H1 (cell line): ENCODE measurements around the gene DNAAF6. TPM values are rescaled to one million over a fixed set of nuclear protein-coding genes. Genes with fewer than 3 reads are reported as not detected.

Experiments used
- CTCF ChIA-PET: fragments of 300-600 bp; sonication (Branson Sonifier 250); formaldehyde crosslinking; loops from one replicate; lab custom pipeline; 2021; ENCODE audit not compliant: partially characterized antibody; lab: Charles Lee
- POLR2A ChIA-PET: fragments of 300-600 bp; sonication (Branson Sonifier 250); formaldehyde crosslinking; loops from one replicate; lab custom pipeline; 2021; ENCODE audit warnings: inconsistent platforms; ENCODE audit not compliant: partially characterized antibody; lab: Charles Lee
- DNase-seq, 2 experiments: peaks; one replicate each; pipeline versions ENCODE4 v3.0.0 to v3.0.0-alpha.2; 2010 to 2022; ENCODE audit warnings: low spot score in 2 of 2, low read depth in 1 of 2, mixed read lengths in 1 of 2
- FAIRE-seq: peaks from 2 replicates; lab custom pipeline; 2011; peaks lifted over from hg19 to GRCh38; lab: Jason Lieb, UNC
- H2AFZ ChIP-seq: 2 replicates; pipeline ENCODE4 v1.8.1; 2012; ENCODE audit warnings: low read length, inconsistent platforms
- H2AK5ac ChIP-seq: 2 replicates; pipeline ENCODE4 v1.6.1; 2013; ENCODE audit warnings: low read depth, low read length
- H2BK120ac ChIP-seq: replicated peaks from 2 replicates; pipeline ENCODE3; 2013; ENCODE audit warnings: low read depth, low read length, inconsistent platforms
- H2BK12ac ChIP-seq: 2 replicates; pipeline ENCODE4 v1.6.1; 2013; ENCODE audit warnings: low read depth, low read length
- H2BK15ac ChIP-seq: 2 replicates; pipeline ENCODE4 v1.6.1; 2013; ENCODE audit warnings: low read length
- H2BK20ac ChIP-seq: 2 replicates; pipeline ENCODE4 v1.6.1; 2013; ENCODE audit warnings: low read length
- H2BK5ac ChIP-seq: 2 replicates; pipeline ENCODE4 v1.6.1; 2013; ENCODE audit warnings: low read depth, low read length
- H3K14ac ChIP-seq: 2 replicates; pipeline ENCODE4 v1.6.1; 2013; ENCODE audit warnings: inconsistent platforms; ENCODE audit not compliant: insufficient read length
- H3K18ac ChIP-seq: 2 replicates; pipeline ENCODE4 v1.6.1; 2013; ENCODE audit warnings: low read length; ENCODE audit errors: extremely low read depth
- H3K23ac ChIP-seq: 2 replicates; pipeline ENCODE4 v1.6.1; 2013; ENCODE audit warnings: inconsistent platforms; ENCODE audit not compliant: insufficient read length
- H3K23me2 ChIP-seq: 2 replicates; pipeline ENCODE4 v1.6.1; 2013; ENCODE audit warnings: low read depth, low read length
- H3K27ac ChIP-seq: 2 replicates; pipeline ENCODE4 v1.6.1; 2011; ENCODE audit warnings: low read depth, low read length, inconsistent platforms
- H3K27me3 ChIP-seq, 4 experiments: replicated peaks in 1 of 4; 1 replicate in 1 of 4; 2 replicates in 3 of 4; pipeline versions ENCODE4 v1.6.1 to v1.8.1; 2011 to 2013; ENCODE audit warnings: low read length in 3 of 4, mild to moderate bottlenecking in 3 of 4, inconsistent platforms in 2 of 4, mixed read lengths in 2 of 4, moderate library complexity in 1 of 4; ENCODE audit not compliant: control insufficient read depth in 3 of 4, insufficient read depth in 3 of 4; ENCODE audit errors: extremely low read depth in 1 of 4
- H3K36me3 ChIP-seq, 4 experiments: 2 replicates each; pipeline versions ENCODE4 v1.6.1 to v1.8.1; 2011 to 2013; ENCODE audit warnings: mild to moderate bottlenecking in 4 of 4, low read length in 3 of 4, moderate library complexity in 2 of 4, control low read depth in 1 of 4, inconsistent platforms in 1 of 4; ENCODE audit not compliant: insufficient read depth in 4 of 4, control insufficient read depth in 2 of 4
- H3K4ac ChIP-seq: replicated peaks from 2 replicates; pipeline ENCODE3; 2013; ENCODE audit warnings: low read length, low read depth, mixed read lengths, inconsistent platforms; ENCODE audit not compliant: insufficient read length
- H3K4me1 ChIP-seq, 4 experiments: replicated peaks in 1 of 4; 1 replicate in 1 of 4; 2 replicates in 3 of 4; pipeline versions ENCODE4 v1.6.1 to v1.8.1; 2011 to 2013; ENCODE audit warnings: low read length in 3 of 4, inconsistent platforms in 2 of 4, mixed read lengths in 1 of 4; ENCODE audit not compliant: insufficient read depth in 4 of 4, control insufficient read depth in 3 of 4
- H3K4me2 ChIP-seq, 2 experiments: 2 replicates each; pipeline versions ENCODE4 v1.6.1 to v1.8.1; 2011 to 2013; ENCODE audit warnings: low read depth in 2 of 2, low read length in 2 of 2, control low read depth in 1 of 2, inconsistent platforms in 1 of 2, mild to moderate bottlenecking in 1 of 2; ENCODE audit not compliant: insufficient read depth in 1 of 2
- H3K4me3 ChIP-seq, 4 experiments: fragments of 200-600, 300-600 bp in 1 of 4; sonication (generic), shearing (Covaris generic), sonication (Bioruptor Twin) in 1 of 4; 2 replicates each; pipeline versions ENCODE4 v1.5.1 to v1.8.1; 2011 to 2016; ENCODE audit warnings: low read length in 4 of 4, low read depth in 3 of 4, control low read depth in 2 of 4, inconsistent platforms in 2 of 4, mild to moderate bottlenecking in 2 of 4, mixed read lengths in 1 of 4, moderate library complexity in 1 of 4; ENCODE audit not compliant: insufficient read depth in 2 of 4; ENCODE audit errors: extremely low read depth in 1 of 4
- H3K56ac ChIP-seq: replicated peaks from 2 replicates; pipeline ENCODE3; 2013; ENCODE audit warnings: low read depth, mild to moderate bottlenecking, mixed read lengths, low read length, inconsistent platforms; ENCODE audit not compliant: insufficient read length
- H3K79me1 ChIP-seq: 2 replicates; pipeline ENCODE4 v1.6.1; 2013; ENCODE audit warnings: low read depth, low read length, control low read depth
- H3K79me2 ChIP-seq, 2 experiments: 2 replicates each; pipeline versions ENCODE4 v1.6.1 to v1.8.1; 2012 to 2013; ENCODE audit warnings: low read length in 2 of 2, mild to moderate bottlenecking in 2 of 2, inconsistent platforms in 1 of 2; ENCODE audit not compliant: insufficient read depth in 2 of 2, control insufficient read depth in 1 of 2
- H3K9ac ChIP-seq, 4 experiments: replicated peaks in 1 of 4; 1 replicate in 1 of 4; 2 replicates in 3 of 4; pipeline versions ENCODE4 v1.6.1 to v1.8.1; 2011 to 2013; ENCODE audit warnings: low read depth in 3 of 4, low read length in 3 of 4, control low read depth in 2 of 4, mild to moderate bottlenecking in 2 of 4, moderate library complexity in 2 of 4, inconsistent platforms in 1 of 4; ENCODE audit errors: extremely low read depth in 1 of 4
- H3K9me3 ChIP-seq, 2 experiments: 2 replicates each; pipeline versions ENCODE4 v1.6.1 to v1.8.1; 2012 to 2013; ENCODE audit warnings: mild to moderate bottlenecking in 2 of 2, moderate library complexity in 2 of 2, control low read depth in 1 of 2, inconsistent platforms in 1 of 2, low read depth in 1 of 2, low read length in 1 of 2, mixed read lengths in 1 of 2; ENCODE audit not compliant: insufficient read depth in 2 of 2
- H4K20me1 ChIP-seq, 2 experiments: replicated peaks in 1 of 2; 2 replicates each; pipeline versions ENCODE3 to v1.8.1; 2011 to 2013; ENCODE audit warnings: inconsistent platforms in 2 of 2, low read length in 2 of 2, mild to moderate bottlenecking in 1 of 2; ENCODE audit not compliant: insufficient read depth in 2 of 2, control insufficient read depth in 1 of 2
- H4K5ac ChIP-seq: 2 replicates; pipeline ENCODE4 v1.6.1; 2013; ENCODE audit warnings: low read length, low read depth, mixed read lengths, inconsistent platforms; ENCODE audit not compliant: insufficient read length
- H4K8ac ChIP-seq: 2 replicates; pipeline ENCODE4 v1.8.0; 2013; ENCODE audit warnings: mild to moderate bottlenecking, moderate library complexity, low read length, inconsistent platforms; ENCODE audit not compliant: insufficient read depth; ENCODE audit errors: extremely low read depth
- H4K91ac ChIP-seq: replicated peaks from 2 replicates; pipeline ENCODE3; 2013; ENCODE audit warnings: low read length, mixed read lengths, inconsistent platforms; ENCODE audit not compliant: insufficient read length
- ASH2L ChIP-seq: fragments of 200-600, 300-600 bp; sonication (generic); IDR thresholded peaks from one replicate; pipeline ENCODE4 v1.7.1; 2017; ENCODE audit warnings: low read length
- CEBPB ChIP-seq: IDR thresholded peaks from 2 replicates; pipeline ENCODE4 v1.6.1; 2012; ENCODE audit warnings: low read depth, low read length
- CHD1 ChIP-seq: IDR thresholded peaks from 2 replicates; pipeline ENCODE4 v1.6.1; 2012; ENCODE audit warnings: low read depth, low read length, improper control_type of control experiment
- E2F6 ChIP-seq: IDR thresholded peaks from 2 replicates; pipeline ENCODE4 v1.6.1; 2012; ENCODE audit warnings: inconsistent platforms
- EGR1 ChIP-seq: IDR thresholded peaks from 2 replicates; pipeline ENCODE4 v1.6.1; 2011; ENCODE audit warnings: low read depth, low read length, borderline replicate concordance
- NANOG ChIP-seq: IDR thresholded peaks from 2 replicates; pipeline ENCODE4 v1.6.1; 2011; ENCODE audit warnings: low read length, low read depth, mild to moderate bottlenecking, inconsistent platforms; ENCODE audit not compliant: insufficient read depth, poor library complexity, severe bottlenecking
- PHF8 ChIP-seq: fragments of 200-600 bp; sonication (generic); conservative IDR thresholded peaks from 2 replicates; pipeline ENCODE4 v1.7.1; 2012; ENCODE audit warnings: low read depth, mild to moderate bottlenecking, inconsistent platforms, low read length, moderate library complexity
- POLR2A ChIP-seq, 2 experiments: IDR thresholded peaks; 1 replicate in 1 of 2; 2 replicates in 1 of 2; pipeline ENCODE4 v1.6.1; 2011; ENCODE audit warnings: low read depth in 2 of 2, low read length in 2 of 2, mild to moderate bottlenecking in 2 of 2; ENCODE audit errors: control extremely low read depth in 1 of 2
- RXRA ChIP-seq: IDR thresholded peaks from 2 replicates; pipeline ENCODE4 v1.6.1; 2011; ENCODE audit warnings: low read depth, mild to moderate bottlenecking, low read length, moderate library complexity; ENCODE audit not compliant: insufficient read depth
- SP4 ChIP-seq: IDR thresholded peaks from 2 replicates; pipeline ENCODE4 v1.6.1; 2012; ENCODE audit warnings: low read length, inconsistent platforms
- USF2 ChIP-seq: IDR thresholded peaks from 2 replicates; pipeline ENCODE4 v1.6.1; 2011; ENCODE audit warnings: low read length, improper control_type of control experiment
- ZNF274 ChIP-seq: IDR thresholded peaks from 2 replicates; pipeline ENCODE4 v1.7.0; 2012; ENCODE audit warnings: low read length, borderline replicate concordance; ENCODE audit errors: extremely low read depth
- WGBS, 2 experiments: shearing (Covaris generic) in 1 of 2; methylation state at CpG; one replicate each; pipeline versions ENCODE4 v1.1.6 to v1.1.7; 2013 to 2015; ENCODE audit warnings: low lambda C conversion rate in 2 of 2, mixed read lengths in 2 of 2, inconsistent platforms in 1 of 2, low coverage in 1 of 2, missing lambda C conversion rate in 1 of 2; ENCODE audit not compliant: insufficient replicate concordance in 2 of 2, insufficient coverage in 1 of 2, insufficient read length in 1 of 2; ENCODE audit errors: extremely low coverage in 1 of 2, missing lambda C conversion rate in 1 of 2; 5-methylcytosine and 5-hydroxymethylcytosine counted together
- polyA plus RNA-seq, 7 experiments: library from polyadenylated mRNA; depleted of rRNA in 3 of 7; stranded (reverse) in 5 of 7; unstranded in 2 of 7; fragments of >200 nt in 5 of 7; fragments of 200-250 nt in 2 of 7; gene quantifications; 1 replicate in 5 of 7; 2 replicates in 1 of 7; 4 replicates in 1 of 7; pipeline versions ENCODE4 v1.2.1 to v1.2.3, GENCODE V29; 2011 to 2013; ENCODE audit warnings: missing spikeins in 2 of 7, mixed read lengths in 2 of 7
- total RNA-seq: library from RNA; stranded (reverse); fragmentation: NEBNext Ultra II Directional; extraction: Animal tissue kit (Norgen Biotek cat#: 25700); gene quantifications from 2 replicates; pipeline ENCODE4 v1.2.1, GENCODE V29; 2021

Gene DNAAF6
- total and polyA plus RNA-seq, 2 of the 8 experiments (the other 6 are each of a cell fraction or from before 2014, with no cell fraction given), result not detected

- no peak overlapping the region for H3K27ac ChIP-seq
- WGBS, 2 experiments, result 96% methylated on average over 2 of the region's 2 CpGs; no CpG with 5 or more reads in 1 of the 2 experiments
- H3K9me3 ChIP-seq, result no peaks in the 10 kb centered on the region
- no peaks in the 10 kb centered on the region for H3K36me3 ChIP-seq
- no peak overlapping the region for H3K9ac ChIP-seq
- H2BK15ac ChIP-seq, result no peak overlapping the region
- no peak overlapping the region for H2BK12ac ChIP-seq
- ChIA-PET POLR2A (no interaction called here), CTCF (interaction anchor here (0.6 kb wide), 1 partner anchor 330 kb away, joined by 3 read pairs; no protein-coding TSS in a partner anchor)
- H4K8ac ChIP-seq, result no peak overlapping the region
- H2BK5ac ChIP-seq, result no peak overlapping the region
- H4K5ac ChIP-seq, result no peak overlapping the region
- no peak overlapping the region for H3K4ac ChIP-seq
- no peak overlapping the region for H3K14ac ChIP-seq
- no peaks in the 10 kb centered on the region for H3K79me2 ChIP-seq
- H3K23me2 ChIP-seq, result no peaks in the 10 kb centered on the region
- H2BK20ac ChIP-seq, result no peak overlapping the region
- no peak overlapping the region for H2AK5ac ChIP-seq
- no peaks in the 10 kb centered on the region for H3K79me1 ChIP-seq
- no peaks in the 10 kb centered on the region for H3K4me1 ChIP-seq
- no peak overlapping the region for H3K18ac ChIP-seq
- no peak overlapping the region for H3K4me2 ChIP-seq
- FAIRE-seq (no peak), DNase-seq (no peak)
- H2AFZ ChIP-seq, result no peak overlapping the region
- H3K4me3 ChIP-seq, result no peak overlapping the region
- H4K20me1 ChIP-seq, result no peaks in the 10 kb centered on the region
- no peak overlapping the region for H3K56ac ChIP-seq
- no peaks in the 10 kb centered on the region for H3K27me3 ChIP-seq
- H4K91ac ChIP-seq, result no peak overlapping the region
- H3K23ac ChIP-seq, result no peak overlapping the region
- no peak overlapping the region for H2BK120ac ChIP-seq
- TF ChIP-seq SP4 (no peak), ASH2L (no peak), RXRA (no peak), CHD1 (no peak), ZNF274 (no peak), POLR2A (IDR thresholded peaks at IDR 0.05; ENCODE audit: control extremely low read depth in 1 of 2, low read depth in 2 of 2, low read length in 2 of 2) (no peak), PHF8 (no peak), NANOG (no peak), E2F6 (no peak), CEBPB (no peak), USF2 (no peak), EGR1 (no peak)
These were observed 21.5 kb downstream of the DNAAF6 start for GRCh38 chrX:107227780-107228485.
